Activated CD4-positive, alpha-beta T cell treated with anti-CD3 and anti-CD28 coated beads for 48 hours (primary cell): ENCODE data around the gene CLDN6.

Source experiments
- DNase-seq: peaks from one replicate; pipeline ENCODE4 v3.0.0-alpha.2; 2020

The CLDN6 gene

GRCh38 chr16:2968368-2968737 lies 49.6 kb downstream of the CLDN6 start:
- peak; percentile 21 for DNase-seq

GRCh38 chr16:2967721-2968161 lies 50.2 kb downstream of the CLDN6 start:
- DNase-seq = no peak

GRCh38 chr16:2967211-2967631 lies 50.8 kb downstream of the CLDN6 start:
- DNase-seq = no peak

- peak; percentile 26 for DNase-seq
Observed at GRCh38 chr16:2966808-2967191, 51.2 kb downstream of the CLDN6 start.

- no peak for DNase-seq
Observed at GRCh38 chr16:2966043-2966807, 51.8 kb downstream of the CLDN6 start.
